ENCODE data around the gene ULK4.

ULK4 gene

GRCh38 chr3:41345788-41346187 is 616.1 kb downstream of the ULK4 start (continued):
- no peak for TF ChIP-seq ZNF26 (tag by site-specific recombination; IDR thresholded peaks at IDR 0.05)
- TF ChIP-seq ZBTB6 (tag by site-specific recombination; IDR thresholded peaks at IDR 0.05), result no peak

GRCh38 chr3:41339758-41340157 is 622.1 kb downstream of the ULK4 start:
- Histone ChIP-seq H3K9me3 (ENCODE audit: control insufficient read depth, insufficient read depth, low read depth, low read length) (no peaks in the 10 kb centered on the region), H3K4me1 (ENCODE audit: control insufficient read depth, insufficient read depth, low read length) (no peaks in the 10 kb centered on the region), H3K36me3 (ENCODE audit: control insufficient read depth in 2 of 2, insufficient read depth in 1 of 2, low read length in 2 of 2) (no peaks in the 10 kb centered on the region), H3K27ac (ENCODE audit: extremely low read depth, low read depth, low read length) (no peak overlapping the region), H3K4me3 (ENCODE audit: low read depth, low read length) (no peak overlapping the region)
- ChIA-PET CTCF (no interaction called here), POLR2A (no interaction called here)
- TF ChIP-seq INSM2 (tag by site-specific recombination; IDR thresholded peaks at IDR 0.05), result no peak
- no peak for TF ChIP-seq ZNF214 (tag by site-specific recombination; IDR thresholded peaks at IDR 0.05; ENCODE audit: borderline replicate concordance)
- TF ChIP-seq ZNF16 (tag by site-specific recombination; IDR thresholded peaks at IDR 0.05; ENCODE audit: low read depth), result no peak
- no peak for TF ChIP-seq PATZ1 (tag by site-specific recombination; IDR thresholded peaks at IDR 0.05)
- no peak for TF ChIP-seq ZBTB8A (tag by site-specific recombination; IDR thresholded peaks at IDR 0.05)
- TF ChIP-seq ZBTB6 (tag by site-specific recombination; IDR thresholded peaks at IDR 0.05), result no peak
- TF ChIP-seq ZNF626 (tag by site-specific recombination; IDR thresholded peaks at IDR 0.05), result no peak
- no peak for TF ChIP-seq ZNF280D (tag by site-specific recombination; IDR thresholded peaks at IDR 0.05)
- TF ChIP-seq ZNF426 (tag by site-specific recombination; IDR thresholded peaks at IDR 0.05), result no peak
- no peak for TF ChIP-seq ZBTB44 (tag by site-specific recombination; IDR thresholded peaks at IDR 0.05)
- no peak for TF ChIP-seq ZNF10 (tag by site-specific recombination; IDR thresholded peaks at IDR 0.05)
- TF ChIP-seq TSHZ1 (tag by site-specific recombination; IDR thresholded peaks at IDR 0.05; ENCODE audit: borderline replicate concordance), result no peak
- TF ChIP-seq ZNF274 (IDR thresholded peaks at IDR 0.05; ENCODE audit: low read length), result no peak
- no peak for TF ChIP-seq ZNF274 (tag by site-specific recombination; IDR thresholded peaks at IDR 0.05; ENCODE audit: borderline replicate concordance)
- TF ChIP-seq ZEB2 (tag by site-specific recombination; IDR thresholded peaks at IDR 0.05), result no peak
- no peak for TF ChIP-seq ZNF48 (tag by site-specific recombination; IDR thresholded peaks at IDR 0.05)
